NOMO-1 (cell line): ENCODE results near the gene MYF5.

Experiments used
- DNase-seq, 2 experiments: peaks; one replicate each; lab custom pipeline; 2025; ENCODE audit not compliant: unreplicated experiment in 2 of 2; lab: John Stamatoyannopoulos, UW

MYF5 gene

DNA sequence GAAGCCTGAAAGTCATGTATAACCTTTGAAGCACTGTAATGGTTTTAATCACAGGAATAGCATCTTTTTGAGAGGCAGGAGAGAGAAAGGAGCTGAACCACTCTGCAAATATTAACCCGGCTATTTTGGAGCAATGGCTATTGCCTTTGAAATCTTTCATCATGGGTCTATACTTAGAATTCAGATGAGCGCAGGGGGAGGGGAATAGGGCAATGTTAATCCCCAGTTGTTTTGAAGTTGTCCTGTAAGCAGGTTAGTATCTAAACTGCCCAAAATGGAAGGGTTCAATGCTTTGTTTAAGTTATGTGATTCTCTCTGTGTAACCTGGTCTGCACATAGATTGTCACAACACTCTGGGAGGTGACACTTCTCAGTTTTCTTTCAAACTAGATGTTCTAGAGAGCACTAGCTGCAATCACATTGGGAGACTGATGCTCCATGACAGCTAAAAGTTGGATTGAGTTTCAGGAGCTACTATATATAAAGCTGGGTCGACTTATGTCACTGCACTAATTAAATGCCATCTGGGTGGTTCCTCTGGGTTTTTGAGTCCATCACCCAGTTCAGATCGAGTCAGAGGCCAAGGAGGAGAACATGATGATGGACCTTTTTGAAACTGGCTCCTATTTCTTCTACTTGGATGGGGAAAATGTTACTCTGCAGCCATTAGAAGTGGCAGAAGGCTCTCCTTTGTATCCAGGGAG is 9.4 kb upstream of the MYF5 start, which contains the start of gene MYF6:
TSS of gene MYF6 (plus strand) at position 509 of the 704 bp plus-strand sequence. CDS start at position 595, 86 bp downstream.
- DNase-seq = no peak

DNA sequence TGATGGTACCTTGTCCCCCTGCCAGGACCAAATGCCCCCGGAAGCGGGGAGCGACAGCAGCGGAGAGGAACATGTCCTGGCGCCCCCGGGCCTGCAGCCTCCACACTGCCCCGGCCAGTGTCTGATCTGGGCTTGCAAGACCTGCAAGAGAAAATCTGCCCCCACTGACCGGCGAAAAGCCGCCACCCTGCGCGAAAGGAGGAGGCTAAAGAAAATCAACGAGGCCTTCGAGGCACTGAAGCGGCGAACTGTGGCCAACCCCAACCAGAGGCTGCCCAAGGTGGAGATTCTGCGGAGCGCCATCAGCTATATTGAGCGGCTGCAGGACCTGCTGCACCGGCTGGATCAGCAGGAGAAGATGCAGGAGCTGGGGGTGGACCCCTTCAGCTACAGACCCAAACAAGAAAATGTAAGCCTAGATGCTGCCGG is 8.9 kb upstream of the MYF5 start:
- no peak for DNase-seq

DNA sequence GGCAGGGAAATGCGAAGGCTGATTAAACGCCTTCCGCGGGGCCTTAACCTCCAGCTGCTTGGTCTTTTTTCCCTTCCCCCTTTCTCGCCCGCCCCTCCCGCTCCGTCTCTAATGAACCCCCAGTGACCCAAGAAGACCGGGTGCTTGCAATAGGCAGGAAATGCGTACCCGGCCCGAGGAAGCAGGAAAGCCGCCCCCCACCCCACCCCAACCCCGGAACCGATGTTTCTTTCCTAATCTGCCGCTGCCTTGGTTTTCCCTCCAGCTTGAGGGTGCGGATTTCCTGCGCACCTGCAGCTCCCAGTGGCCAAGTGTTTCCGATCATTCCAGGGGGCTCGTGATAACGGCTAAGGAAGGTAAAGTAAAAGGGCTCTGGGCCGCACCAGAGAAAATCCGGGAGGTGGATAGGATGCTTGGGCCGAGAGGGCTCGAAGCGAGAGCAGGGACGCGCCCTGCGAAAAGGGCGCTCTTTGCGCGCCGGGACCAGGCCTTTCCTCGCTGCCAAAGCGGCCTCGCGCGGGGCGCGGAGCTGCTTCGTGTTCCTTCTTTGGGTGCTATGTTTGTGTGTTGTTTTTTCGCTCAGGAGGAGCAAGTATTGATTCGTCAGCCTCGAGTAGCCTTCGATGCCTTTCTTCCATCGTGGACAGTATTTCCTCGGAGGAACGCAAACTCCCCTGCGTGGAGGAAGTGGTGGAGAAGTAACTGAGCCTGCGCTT is 8.3 kb upstream of the MYF5 start:
- no peak for DNase-seq

DNA sequence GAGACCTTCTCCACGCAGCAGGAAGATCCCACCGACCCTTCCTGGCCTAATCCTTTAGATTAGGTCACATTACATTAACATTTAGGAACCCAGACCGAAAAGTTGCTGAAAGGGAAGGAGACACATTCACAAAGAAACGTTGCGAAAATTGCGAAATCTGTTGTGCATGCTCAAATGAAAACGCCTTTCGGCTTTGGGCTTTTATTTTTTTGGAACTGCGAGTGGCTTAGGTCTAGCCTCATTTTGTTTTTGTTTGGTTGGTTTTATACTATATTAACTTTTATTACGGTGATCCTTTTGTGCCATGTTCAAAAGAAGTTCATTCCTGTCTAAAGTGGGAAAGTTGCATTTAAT is 7.8 kb upstream of the MYF5 start:
- peak; percentile 25 to 32 for DNase-seq

DNA sequence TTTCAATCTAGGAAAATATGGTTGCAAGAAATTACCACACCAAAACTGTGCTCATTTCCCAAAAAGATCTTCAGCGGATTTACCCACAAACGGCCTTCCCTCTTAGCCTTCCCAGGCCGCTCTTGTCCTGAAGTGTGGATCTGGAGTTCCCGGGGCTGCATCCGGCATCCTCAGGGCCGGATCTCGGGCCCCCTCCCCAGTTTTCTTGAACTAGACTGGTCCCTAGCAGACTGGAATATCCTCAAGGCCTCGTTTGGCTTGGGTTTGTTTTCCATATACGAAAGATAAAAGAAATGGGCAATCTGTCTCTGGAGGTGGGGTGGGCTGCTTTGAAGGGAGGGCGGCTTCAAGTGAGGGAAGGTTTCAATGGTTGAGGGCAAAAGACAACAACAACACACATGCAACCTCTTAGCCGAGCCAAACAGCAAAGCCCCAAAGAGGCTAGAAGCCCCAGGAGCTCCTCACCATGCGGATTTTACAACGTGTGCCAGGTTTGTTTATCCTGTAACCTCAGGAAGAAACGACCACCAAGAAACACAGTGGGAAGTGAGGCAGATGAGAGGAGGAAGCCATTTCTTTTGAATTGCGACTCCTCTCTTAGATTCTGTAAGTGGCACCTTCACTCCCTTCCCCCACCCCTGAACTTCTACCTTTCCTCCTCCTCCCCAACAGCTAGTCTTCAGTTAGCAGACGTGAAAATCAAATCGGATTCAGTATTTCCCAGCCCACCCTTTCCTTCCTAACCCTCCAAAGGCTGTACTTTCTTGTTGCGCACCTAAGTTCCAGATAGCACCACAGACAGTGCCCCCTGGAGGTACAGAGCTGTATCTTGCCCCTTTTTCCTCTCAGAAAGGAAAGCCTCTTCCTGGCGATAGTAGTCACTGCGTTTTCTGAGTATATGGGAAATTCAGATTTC is 6.6 kb upstream of the MYF5 start:
- no peak for DNase-seq

DNA sequence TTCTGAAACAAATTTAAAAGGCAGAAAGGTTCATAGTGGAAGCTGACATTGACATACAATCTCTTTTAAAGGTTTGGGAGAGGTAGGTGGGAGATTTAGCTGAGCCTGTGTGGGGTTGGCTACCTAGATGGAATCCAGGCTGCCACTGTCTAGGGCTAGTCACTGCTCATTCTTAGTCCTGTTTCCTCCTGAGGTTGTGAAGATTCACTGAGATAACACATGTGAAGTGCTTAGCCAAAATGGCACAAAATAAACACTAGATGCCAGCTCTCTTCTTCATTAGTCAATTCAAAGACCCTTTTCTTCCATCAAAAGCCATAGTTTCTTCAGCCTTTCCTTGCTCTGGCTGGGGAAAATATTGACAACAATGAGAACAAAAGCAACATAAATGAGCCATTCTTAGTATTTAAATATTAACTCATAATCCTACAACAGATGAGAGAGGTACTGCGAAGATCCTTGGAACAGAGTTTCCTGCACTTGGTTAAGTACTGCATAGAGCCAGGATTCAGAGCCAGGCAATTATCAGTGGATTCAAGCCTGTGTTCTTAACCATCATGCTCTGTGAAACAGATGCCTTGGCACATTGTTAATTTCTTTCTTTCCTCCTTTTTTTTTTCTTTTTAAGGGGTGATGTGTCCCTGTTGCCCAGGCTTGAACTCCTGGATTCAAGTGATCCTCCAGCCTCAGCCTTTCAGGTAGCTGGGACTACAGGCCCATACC is 5.8 kb upstream of the MYF5 start:
- DNase-seq = no peak

DNA sequence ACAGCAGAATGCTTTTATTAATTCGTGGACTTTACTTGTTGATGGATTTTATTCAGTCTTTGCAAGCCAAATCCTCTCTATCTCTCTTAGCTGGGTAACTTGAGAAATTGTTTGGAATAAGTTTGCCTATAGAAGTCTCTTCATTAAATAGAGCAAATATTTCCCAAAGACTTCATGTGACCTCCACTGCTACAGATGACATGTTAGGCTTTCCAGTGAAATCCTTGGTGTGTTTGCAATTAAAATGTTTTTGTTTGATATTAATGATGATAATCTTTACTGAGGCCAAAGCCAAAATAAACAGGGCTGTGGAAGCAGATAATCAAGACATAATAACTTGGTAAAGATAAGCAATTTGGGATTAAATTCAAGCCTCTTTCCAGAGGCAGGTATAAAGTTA is 4.8 kb upstream of the MYF5 start:
- DNase-seq = no peak

DNA sequence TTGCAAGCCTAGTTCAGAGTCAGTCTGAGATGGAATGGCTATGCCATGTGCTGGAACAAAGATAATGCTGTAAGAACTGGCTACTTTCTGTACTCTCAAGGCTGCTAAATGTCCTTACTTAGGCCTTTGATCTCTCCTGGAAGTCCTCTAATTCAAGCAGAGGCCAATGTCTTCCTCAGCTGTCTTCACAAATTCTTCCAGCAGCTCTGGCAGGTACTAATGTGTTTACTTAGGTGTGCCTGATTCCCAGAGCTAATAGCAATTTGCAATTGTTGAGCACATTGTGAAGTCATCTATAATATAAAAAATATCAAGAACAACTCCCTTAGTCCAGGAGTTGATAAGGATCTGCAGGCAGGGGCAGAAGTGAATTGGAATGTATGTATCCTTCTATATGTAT is 3.8 kb upstream of the MYF5 start:
- no peak for DNase-seq

DNA sequence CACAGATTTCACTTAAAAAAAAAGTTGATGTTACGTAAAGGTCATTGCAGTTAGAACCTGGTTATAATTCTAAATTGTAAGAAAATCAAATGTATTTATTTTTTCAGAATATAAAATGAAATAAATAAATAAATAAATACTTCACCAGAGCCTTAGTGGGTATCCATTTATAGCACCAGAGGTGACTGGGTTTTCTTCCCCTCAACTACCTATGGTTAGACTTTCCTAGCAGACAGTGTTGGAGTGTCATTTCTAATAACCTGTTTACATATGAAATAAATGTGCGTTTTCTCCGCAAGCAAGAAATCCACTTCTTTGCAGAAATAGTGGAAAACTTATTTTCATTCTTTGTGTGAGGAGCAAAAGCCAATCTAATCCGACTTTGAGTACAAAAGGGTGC is 3.3 kb upstream of the MYF5 start:
- no peak for DNase-seq

DNA sequence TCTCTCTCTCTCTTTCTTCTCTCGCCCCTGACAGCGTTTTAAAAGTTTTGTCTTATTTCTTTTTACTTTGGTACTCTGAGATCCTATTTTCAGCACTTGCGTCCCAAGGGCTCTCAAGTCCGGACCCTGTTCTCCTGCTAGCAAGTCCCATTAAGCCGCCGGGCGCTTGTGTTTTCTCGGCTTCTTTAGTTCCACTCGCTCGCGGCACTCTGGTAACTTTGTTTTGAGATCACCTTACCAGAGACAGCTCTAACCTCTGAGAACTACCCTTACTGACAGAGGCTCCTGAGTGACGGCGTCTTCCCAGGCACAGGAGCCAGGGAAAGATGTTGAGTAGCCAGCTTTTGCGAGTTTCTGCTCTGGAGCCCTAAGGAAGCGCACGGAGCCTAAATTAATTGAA is 2.7 kb upstream of the MYF5 start:
- DNase-seq = no peak

DNA sequence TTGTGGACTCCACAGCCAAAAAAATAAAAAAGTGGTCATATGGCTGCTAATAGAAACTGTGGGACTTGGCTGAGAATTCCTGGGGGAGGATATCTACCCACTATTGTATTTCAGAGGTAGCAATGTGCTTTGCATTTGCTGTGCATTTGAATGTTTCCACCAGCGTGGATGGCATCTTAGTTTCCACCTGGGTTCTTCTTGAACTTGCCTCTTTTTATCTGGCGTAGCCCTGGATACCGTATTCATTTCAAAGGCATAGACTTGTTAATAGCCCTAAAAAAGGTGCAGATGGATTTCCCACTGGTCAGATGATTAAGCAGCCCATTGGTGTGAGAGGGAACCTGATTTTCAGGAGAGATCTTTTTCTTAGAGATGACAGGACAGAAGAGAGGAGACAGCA is 1.9 kb upstream of the MYF5 start:
- no peak for DNase-seq

DNA sequence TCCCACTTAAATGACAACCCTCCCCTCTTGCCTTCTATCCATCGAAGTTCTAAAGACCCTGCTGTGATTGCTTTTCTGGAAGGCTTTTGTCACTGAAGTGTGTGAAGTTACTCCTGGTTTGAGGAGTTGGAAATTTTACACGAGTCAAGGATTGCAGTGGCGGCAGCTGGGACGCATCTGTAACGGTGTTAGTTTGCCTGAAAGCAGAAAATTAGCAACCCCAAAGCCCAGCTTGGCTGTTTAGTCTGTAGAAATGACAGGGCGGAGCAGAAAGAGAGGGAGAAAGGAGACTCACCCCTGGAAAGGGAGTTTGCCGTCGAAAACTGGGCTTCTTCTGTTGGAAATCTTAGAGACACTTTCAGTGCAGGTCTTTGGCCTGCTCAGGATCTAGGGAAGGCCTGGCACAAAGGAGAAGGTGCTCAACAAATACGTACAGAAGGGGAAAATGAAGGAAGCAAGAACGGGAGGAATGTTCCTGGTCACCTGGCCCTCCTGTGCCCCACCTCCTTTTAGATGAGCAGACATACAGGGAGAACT is 931 bp upstream of the MYF5 start:
- no peak for DNase-seq

DNA sequence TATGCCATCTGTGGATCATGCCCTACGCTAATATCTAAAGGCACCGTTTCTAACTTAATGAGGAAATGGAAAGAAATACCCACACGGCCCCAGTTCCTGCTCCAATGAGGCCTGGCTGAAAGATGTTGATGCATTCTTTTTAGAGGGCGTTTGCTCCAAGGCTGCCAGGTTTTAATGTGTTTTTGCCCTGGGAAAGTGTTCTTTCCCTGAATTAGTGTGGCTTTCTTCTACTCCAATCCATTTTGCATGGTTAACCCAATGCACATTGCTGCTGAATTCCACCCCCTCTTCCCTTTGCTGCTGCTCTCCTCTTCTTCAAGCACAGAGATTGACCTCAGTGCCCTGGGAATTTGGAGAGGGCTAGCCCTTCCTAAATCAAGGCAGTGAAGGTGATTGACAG is 1.1 kb downstream of the MYF5 start:
- DNase-seq = no peak

DNA sequence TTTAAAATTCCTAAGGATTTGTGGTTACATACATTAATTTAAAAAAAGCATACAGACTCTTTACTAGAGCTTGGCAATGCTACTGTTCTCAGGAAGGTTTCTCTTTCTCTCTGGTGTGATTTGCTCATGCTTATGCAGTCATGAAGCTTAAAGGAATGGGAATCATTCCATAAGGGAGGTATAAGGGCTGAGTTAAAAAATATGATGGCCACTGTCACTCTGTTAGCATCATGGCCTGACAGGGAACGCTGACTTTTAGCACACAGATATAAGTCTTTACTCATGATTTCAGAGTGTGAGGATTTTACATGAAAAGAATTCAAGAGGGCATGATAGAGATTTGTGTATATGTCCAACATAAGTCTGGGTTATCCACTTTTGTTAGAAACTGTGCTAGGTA is 3.8 kb downstream of the MYF5 start:
- DNase-seq = no peak

DNA sequence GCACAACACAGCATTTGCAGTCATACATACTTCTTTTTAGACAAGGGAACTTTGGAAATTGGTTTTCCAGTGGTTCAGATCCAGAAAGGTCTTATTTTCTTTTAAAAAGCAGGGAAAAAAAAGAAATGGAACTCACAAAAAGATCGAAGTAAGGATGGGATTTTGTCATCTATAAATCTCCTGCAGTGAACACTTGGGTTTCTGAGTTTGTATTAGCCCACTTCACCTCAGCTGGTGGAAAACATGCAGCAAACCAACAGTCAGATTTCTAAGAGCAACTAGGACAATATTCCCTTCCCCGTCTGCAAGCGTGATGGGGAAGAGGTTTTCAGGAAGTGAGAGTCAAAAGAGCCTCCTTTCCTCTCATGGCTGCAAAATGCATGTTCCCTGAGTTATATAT is 4.6 kb downstream of the MYF5 start:
- DNase-seq = peak; percentile 15 to 61

DNA sequence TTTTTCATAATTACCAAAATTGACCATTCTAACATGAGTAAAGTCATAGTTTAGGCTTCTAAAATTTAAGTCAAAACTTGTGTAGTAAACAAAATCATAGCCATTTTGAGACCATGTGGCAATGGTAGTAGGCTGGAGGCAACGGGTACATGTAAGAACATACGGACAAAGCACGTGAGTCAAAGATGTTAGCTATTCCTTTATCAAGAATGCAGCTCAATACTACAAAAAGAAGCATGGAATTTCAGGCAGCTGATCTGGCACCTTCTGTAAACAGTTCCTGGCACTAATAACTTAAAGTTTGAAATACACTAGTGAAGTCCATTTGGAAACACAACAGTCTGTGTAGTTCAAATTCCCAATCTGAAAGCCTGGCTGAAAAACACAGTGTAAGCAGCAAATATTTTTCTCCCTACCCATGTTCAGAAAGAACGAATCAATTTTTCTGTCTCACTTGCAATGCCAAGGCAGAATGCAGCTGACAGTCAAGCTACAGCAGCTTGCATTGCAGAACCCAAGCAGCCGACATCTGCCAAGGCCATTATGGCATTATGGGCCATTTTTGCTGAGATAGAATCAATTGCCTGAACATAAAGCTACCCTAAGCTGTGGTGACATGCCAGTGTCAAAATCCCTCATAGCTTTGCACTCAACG is 29.3 kb downstream of the MYF5 start:
- no peak for DNase-seq

DNA sequence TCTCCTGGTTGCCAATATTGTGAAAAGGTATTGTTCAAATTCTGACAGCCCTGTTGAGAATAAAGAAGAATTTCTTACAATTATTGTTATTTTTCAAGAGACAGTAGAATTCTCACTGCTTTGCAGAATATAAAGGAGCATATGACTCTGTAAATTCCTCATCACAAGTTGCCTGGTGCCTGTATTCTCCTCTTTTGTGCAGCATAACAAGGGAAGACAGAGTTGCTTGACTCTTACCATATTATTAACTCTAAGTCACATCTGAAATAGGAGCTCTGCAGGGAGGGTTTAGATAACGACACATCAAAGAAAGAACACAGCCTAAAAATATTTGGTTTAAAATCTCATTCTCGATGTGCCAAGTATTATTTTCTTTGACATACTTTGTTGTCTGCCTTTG is 31.1 kb downstream of the MYF5 start:
- DNase-seq = no peak

DNA sequence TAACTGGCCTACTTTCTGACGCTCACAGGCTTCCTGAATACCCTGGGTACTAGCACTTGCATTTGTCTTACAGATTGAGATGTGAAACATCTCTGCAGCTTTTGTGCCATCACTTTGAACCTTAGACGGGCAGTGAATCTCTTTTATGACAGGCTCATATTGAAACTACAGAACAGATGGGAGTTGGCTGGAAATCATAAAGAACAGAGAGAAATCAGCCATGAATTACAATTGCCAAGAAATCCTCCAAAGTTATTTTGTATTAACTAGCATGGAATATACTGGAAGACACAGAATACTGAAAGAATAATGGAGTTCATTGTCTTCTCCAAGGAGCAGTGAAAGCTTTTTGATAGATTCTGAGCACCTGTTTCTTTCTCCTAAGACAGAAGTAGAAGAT is 32.7 kb downstream of the MYF5 start:
- no peak for DNase-seq

DNA sequence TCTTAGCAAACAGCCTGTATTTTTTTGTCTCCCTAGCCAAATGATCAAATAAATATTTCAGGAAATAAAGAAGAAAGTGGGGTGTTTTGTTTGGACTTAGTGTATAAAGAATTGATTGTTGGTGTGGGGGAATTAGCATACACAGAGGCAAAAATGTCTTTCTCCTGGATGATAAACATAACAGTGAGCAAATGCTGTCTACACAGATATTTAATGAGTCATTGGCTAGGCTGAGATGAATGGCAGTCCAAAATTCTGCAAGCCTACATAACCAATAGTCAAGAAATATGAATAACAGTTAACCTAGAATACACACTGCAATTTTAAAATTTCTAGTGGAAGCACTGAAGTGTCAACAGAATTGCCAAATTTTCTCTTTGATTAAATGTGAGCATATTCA is 35.8 kb downstream of the MYF5 start:
- DNase-seq = no peak

DNA sequence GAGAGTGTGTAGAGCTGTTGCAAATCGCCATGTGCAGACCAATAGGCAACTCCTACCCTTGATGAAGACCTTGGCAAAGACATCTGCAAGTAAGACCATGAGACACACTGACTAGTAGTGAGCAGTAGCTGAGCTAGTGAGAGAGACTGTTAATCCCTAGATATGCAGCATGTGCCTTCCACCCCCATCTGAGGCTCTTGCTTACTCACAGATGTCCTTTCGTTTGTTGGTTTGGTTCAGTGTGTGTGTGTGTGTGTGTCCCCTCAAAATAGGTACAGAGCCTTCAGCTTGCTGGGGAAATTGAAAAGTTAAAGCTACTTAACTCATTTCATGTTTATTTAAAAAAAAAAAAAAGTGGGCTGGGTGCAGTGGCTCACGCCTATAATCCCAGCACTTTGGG is 37.6 kb downstream of the MYF5 start:
- no peak for DNase-seq
